WTC11 (cell line): ENCODE data around the gene WNT1. TPM values are rescaled to one million over a fixed set of nuclear protein-coding genes. Genes with fewer than 3 reads are reported as not detected.

ENCODE experiments used
- CBFB ChIP-seq: sonication (generic); formaldehyde crosslinking; IDR thresholded peaks from 2 replicates; pipeline ENCODE4 v1.8.1; 2022; ENCODE audit warnings: mild to moderate bottlenecking, low read depth, missing genetic modification reagents
- EMX1 ChIP-seq: fragments of 250-450 bp; sonication (Bioruptor Pico); IDR thresholded peaks from 2 replicates; pipeline ENCODE4 v1.8.0; 2021; ENCODE audit warnings: mild to moderate bottlenecking
- HMGA2 ChIP-seq: fragments of 250-450 bp; sonication (Bioruptor Pico); IDR thresholded peaks from 2 replicates; pipeline ENCODE4 v1.4.0; 2021; ENCODE audit warnings: mild to moderate bottlenecking, moderate library complexity
- JAZF1 ChIP-seq: fragments of 250-450 bp; sonication (Bioruptor Pico); IDR thresholded peaks from 2 replicates; pipeline ENCODE4 v1.9.0; 2021; ENCODE audit warnings: moderate library complexity, mild to moderate bottlenecking, inconsistent platforms
- NFATC4 ChIP-seq: fragments of 250-450 bp; sonication (Bioruptor Pico); IDR thresholded peaks from 2 replicates; pipeline ENCODE4 v1.9.0; 2021; ENCODE audit warnings: mild to moderate bottlenecking
- TP53 ChIP-seq: sonication (generic); formaldehyde crosslinking; IDR thresholded peaks from 2 replicates; pipeline ENCODE4 v1.8.1; 2023; ENCODE audit warnings: mild to moderate bottlenecking, missing genetic modification reagents
- ZBTB21 ChIP-seq: sonication (generic); formaldehyde crosslinking; IDR thresholded peaks from 2 replicates; pipeline ENCODE4 v1.8.1; 2023; ENCODE audit warnings: mild to moderate bottlenecking, missing genetic modification reagents, borderline replicate concordance
- ZNF138 ChIP-seq: sonication (generic); formaldehyde crosslinking; conservative IDR thresholded peaks from 2 replicates; pipeline ENCODE4 v1.8.1; 2022; ENCODE audit warnings: mild to moderate bottlenecking, moderate library complexity, missing genetic modification reagents
- ZNF219 ChIP-seq: sonication (generic); formaldehyde crosslinking; IDR thresholded peaks from 2 replicates; pipeline ENCODE4 v1.8.0; 2023; ENCODE audit warnings: missing genetic modification reagents, mild to moderate bottlenecking, borderline replicate concordance
- ZNF396 ChIP-seq: fragments of 250-450 bp; sonication (Bioruptor Pico); IDR thresholded peaks from 2 replicates; pipeline ENCODE4 v1.8.0; 2021; ENCODE audit warnings: mild to moderate bottlenecking, moderate library complexity, borderline replicate concordance
- total RNA-seq: library from RNA; stranded (reverse); gene quantifications from 3 replicates; pipeline ENCODE4 v1.2.3, GENCODE V29; 2021
- TF ChIP-seq, protein P1 (sequence below): fragments of 250-450 bp; sonication (Bioruptor Pico); IDR thresholded peaks from 2 replicates; pipeline ENCODE4 v1.9.0; 2021; ENCODE audit warnings: mild to moderate bottlenecking
- TF ChIP-seq, protein P2 (sequence below): sonication (generic); formaldehyde crosslinking; IDR thresholded peaks from 2 replicates; pipeline ENCODE4 v1.8.1; 2022; ENCODE audit warnings: low read depth, mild to moderate bottlenecking, moderate library complexity, missing genetic modification reagents, borderline replicate concordance
- TF ChIP-seq, protein P3 (sequence below): sonication (generic); formaldehyde crosslinking; IDR thresholded peaks from 2 replicates; pipeline ENCODE4 v1.8.0; 2022; ENCODE audit warnings: mild to moderate bottlenecking, missing genetic modification reagents
- TF ChIP-seq, protein P4 (sequence below): sonication (generic); formaldehyde crosslinking; IDR thresholded peaks from 2 replicates; pipeline ENCODE4 v1.8.0; 2023; ENCODE audit warnings: missing genetic modification reagents
- TF ChIP-seq, protein P5 (sequence below): sonication (generic); formaldehyde crosslinking; IDR thresholded peaks from 2 replicates; pipeline ENCODE4 v1.8.0; 2023; ENCODE audit warnings: missing genetic modification reagents, mild to moderate bottlenecking, borderline replicate concordance
- TF ChIP-seq, protein P6 (sequence below): sonication (generic); formaldehyde crosslinking; IDR thresholded peaks from 2 replicates; pipeline ENCODE4 v1.8.1; 2023; ENCODE audit warnings: mild to moderate bottlenecking, moderate library complexity, missing genetic modification reagents
- TF ChIP-seq, protein P7 (sequence below): sonication (generic); formaldehyde crosslinking; IDR thresholded peaks from 2 replicates; pipeline ENCODE4 v1.8.0; 2023; ENCODE audit warnings: mild to moderate bottlenecking, missing genetic modification reagents
- TF ChIP-seq, protein P8 (sequence below): sonication (generic); formaldehyde crosslinking; IDR thresholded peaks from 2 replicates; pipeline ENCODE4 v1.8.1; 2023; ENCODE audit warnings: mild to moderate bottlenecking, missing genetic modification reagents
- TF ChIP-seq, protein P9 (sequence below): fragments of 250-450 bp; sonication (Bioruptor Pico); IDR thresholded peaks from 2 replicates; pipeline ENCODE4 v1.8.0; 2021; ENCODE audit warnings: mild to moderate bottlenecking

Gene WNT1
- total RNA-seq, 1 experiment from 2014 or later, result not detected

DNA sequence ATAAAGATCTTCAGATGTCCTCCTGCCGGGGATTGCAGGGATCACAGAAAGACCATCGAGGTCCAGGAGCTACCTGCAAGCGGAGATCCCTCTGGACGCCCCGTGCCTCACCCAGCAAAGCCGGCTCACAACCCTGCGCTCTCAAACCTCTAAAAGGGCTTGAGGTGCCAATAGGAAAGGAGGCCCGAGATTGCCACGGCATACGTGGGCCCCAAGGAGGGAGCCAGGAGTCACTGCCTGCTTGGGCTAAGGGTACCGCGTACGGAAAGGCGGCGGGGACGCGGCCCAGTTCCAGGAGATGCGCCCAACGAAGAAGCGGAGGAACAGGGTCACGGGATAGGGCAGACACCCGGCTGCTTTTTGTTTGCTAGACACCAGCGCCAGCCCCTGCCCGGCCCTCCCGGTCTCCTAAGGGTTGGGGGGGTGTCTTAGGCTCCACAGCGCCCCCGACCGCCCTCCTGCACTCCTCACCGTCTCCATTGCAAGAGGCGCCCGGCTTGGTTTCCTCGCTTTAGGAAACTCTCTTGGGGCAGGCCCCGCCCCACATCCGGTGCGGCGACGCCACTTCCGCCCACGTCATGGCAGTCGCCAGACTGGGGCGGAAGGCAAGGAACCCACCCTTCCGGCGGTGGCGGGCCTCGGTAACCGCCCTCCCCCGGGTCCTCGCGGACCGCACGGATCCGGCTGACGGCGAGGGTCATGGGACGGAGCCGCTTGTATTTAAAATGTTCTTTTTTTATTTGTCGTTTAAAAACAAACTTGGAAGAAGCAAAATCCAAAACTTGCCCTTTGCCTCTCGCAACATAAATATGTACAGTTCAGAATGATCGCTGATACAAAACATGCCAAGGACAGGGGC lies 40.4 kb downstream of the WNT1 start, which contains the start of gene PRKAG1 (continued):
- TF ChIP-seq, protein P1, sequence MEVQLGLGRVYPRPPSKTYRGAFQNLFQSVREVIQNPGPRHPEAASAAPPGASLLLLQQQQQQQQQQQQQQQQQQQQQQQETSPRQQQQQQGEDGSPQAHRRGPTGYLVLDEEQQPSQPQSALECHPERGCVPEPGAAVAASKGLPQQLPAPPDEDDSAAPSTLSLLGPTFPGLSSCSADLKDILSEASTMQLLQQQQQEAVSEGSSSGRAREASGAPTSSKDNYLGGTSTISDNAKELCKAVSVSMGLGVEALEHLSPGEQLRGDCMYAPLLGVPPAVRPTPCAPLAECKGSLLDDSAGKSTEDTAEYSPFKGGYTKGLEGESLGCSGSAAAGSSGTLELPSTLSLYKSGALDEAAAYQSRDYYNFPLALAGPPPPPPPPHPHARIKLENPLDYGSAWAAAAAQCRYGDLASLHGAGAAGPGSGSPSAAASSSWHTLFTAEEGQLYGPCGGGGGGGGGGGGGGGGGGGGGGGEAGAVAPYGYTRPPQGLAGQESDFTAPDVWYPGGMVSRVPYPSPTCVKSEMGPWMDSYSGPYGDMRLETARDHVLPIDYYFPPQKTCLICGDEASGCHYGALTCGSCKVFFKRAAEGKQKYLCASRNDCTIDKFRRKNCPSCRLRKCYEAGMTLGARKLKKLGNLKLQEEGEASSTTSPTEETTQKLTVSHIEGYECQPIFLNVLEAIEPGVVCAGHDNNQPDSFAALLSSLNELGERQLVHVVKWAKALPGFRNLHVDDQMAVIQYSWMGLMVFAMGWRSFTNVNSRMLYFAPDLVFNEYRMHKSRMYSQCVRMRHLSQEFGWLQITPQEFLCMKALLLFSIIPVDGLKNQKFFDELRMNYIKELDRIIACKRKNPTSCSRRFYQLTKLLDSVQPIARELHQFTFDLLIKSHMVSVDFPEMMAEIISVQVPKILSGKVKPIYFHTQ, result no peak
- TF ChIP-seq, protein P2, sequence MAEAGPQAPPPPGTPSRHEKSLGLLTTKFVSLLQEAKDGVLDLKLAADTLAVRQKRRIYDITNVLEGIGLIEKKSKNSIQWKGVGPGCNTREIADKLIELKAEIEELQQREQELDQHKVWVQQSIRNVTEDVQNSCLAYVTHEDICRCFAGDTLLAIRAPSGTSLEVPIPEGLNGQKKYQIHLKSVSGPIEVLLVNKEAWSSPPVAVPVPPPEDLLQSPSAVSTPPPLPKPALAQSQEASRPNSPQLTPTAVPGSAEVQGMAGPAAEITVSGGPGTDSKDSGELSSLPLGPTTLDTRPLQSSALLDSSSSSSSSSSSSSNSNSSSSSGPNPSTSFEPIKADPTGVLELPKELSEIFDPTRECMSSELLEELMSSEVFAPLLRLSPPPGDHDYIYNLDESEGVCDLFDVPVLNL (CRISPR knock-in tag), result no peak
- TF ChIP-seq, protein P3, sequence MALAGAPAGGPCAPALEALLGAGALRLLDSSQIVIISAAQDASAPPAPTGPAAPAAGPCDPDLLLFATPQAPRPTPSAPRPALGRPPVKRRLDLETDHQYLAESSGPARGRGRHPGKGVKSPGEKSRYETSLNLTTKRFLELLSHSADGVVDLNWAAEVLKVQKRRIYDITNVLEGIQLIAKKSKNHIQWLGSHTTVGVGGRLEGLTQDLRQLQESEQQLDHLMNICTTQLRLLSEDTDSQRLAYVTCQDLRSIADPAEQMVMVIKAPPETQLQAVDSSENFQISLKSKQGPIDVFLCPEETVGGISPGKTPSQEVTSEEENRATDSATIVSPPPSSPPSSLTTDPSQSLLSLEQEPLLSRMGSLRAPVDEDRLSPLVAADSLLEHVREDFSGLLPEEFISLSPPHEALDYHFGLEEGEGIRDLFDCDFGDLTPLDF (CRISPR knock-in tag), result peak; percentile 79; the same call in 1 of the 2 replicates
- TF ChIP-seq TP53 (CRISPR knock-in tag) (peak; percentile 84; the same call in 1 of the 2 replicates), EMX1 (CRISPR knock-in tag) (0 out of 2 replicates have a peak, but pooled peaks have one; percentile 28), ZNF396 (CRISPR knock-in tag) (no peak), HMGA2 (CRISPR knock-in tag) (no peak), NFATC4 (CRISPR knock-in tag) (peak; percentile 30; the same call in 1 of the 2 replicates), ZNF219 (no peak), JAZF1 (CRISPR knock-in tag) (no peak), ZNF138 (no peak; the same call in 1 of the 2 replicates), ZBTB21 (peak; percentile 95), CBFB (CRISPR knock-in tag) (0 out of 2 replicates have a peak, but pooled peaks have one; percentile 76)
- TF ChIP-seq, protein P4, sequence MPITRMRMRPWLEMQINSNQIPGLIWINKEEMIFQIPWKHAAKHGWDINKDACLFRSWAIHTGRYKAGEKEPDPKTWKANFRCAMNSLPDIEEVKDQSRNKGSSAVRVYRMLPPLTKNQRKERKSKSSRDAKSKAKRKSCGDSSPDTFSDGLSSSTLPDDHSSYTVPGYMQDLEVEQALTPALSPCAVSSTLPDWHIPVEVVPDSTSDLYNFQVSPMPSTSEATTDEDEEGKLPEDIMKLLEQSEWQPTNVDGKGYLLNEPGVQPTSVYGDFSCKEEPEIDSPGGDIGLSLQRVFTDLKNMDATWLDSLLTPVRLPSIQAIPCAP, result no peak
- TF ChIP-seq, protein P5, sequence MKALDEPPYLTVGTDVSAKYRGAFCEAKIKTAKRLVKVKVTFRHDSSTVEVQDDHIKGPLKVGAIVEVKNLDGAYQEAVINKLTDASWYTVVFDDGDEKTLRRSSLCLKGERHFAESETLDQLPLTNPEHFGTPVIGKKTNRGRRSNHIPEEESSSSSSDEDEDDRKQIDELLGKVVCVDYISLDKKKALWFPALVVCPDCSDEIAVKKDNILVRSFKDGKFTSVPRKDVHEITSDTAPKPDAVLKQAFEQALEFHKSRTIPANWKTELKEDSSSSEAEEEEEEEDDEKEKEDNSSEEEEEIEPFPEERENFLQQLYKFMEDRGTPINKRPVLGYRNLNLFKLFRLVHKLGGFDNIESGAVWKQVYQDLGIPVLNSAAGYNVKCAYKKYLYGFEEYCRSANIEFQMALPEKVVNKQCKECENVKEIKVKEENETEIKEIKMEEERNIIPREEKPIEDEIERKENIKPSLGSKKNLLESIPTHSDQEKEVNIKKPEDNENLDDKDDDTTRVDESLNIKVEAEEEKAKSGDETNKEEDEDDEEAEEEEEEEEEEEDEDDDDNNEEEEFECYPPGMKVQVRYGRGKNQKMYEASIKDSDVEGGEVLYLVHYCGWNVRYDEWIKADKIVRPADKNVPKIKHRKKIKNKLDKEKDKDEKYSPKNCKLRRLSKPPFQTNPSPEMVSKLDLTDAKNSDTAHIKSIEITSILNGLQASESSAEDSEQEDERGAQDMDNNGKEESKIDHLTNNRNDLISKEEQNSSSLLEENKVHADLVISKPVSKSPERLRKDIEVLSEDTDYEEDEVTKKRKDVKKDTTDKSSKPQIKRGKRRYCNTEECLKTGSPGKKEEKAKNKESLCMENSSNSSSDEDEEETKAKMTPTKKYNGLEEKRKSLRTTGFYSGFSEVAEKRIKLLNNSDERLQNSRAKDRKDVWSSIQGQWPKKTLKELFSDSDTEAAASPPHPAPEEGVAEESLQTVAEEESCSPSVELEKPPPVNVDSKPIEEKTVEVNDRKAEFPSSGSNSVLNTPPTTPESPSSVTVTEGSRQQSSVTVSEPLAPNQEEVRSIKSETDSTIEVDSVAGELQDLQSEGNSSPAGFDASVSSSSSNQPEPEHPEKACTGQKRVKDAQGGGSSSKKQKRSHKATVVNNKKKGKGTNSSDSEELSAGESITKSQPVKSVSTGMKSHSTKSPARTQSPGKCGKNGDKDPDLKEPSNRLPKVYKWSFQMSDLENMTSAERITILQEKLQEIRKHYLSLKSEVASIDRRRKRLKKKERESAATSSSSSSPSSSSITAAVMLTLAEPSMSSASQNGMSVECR (CRISPR knock-in tag), result peak; percentile 62; the same call in 1 of the 2 replicates
- TF ChIP-seq, protein P6, sequence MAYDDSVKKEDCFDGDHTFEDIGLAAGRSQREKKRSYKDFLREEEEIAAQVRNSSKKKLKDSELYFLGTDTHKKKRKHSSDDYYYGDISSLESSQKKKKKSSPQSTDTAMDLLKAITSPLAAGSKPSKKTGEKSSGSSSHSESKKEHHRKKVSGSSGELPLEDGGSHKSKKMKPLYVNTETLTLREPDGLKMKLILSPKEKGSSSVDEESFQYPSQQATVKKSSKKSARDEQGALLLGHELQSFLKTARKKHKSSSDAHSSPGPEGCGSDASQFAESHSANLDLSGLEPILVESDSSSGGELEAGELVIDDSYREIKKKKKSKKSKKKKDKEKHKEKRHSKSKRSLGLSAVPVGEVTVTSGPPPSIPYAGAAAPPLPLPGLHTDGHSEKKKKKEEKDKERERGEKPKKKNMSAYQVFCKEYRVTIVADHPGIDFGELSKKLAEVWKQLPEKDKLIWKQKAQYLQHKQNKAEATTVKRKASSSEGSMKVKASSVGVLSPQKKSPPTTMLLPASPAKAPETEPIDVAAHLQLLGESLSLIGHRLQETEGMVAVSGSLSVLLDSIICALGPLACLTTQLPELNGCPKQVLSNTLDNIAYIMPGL (CRISPR knock-in tag), result 0 out of 2 replicates have a peak, but pooled peaks have one; percentile 42
- TF ChIP-seq, protein P7, sequence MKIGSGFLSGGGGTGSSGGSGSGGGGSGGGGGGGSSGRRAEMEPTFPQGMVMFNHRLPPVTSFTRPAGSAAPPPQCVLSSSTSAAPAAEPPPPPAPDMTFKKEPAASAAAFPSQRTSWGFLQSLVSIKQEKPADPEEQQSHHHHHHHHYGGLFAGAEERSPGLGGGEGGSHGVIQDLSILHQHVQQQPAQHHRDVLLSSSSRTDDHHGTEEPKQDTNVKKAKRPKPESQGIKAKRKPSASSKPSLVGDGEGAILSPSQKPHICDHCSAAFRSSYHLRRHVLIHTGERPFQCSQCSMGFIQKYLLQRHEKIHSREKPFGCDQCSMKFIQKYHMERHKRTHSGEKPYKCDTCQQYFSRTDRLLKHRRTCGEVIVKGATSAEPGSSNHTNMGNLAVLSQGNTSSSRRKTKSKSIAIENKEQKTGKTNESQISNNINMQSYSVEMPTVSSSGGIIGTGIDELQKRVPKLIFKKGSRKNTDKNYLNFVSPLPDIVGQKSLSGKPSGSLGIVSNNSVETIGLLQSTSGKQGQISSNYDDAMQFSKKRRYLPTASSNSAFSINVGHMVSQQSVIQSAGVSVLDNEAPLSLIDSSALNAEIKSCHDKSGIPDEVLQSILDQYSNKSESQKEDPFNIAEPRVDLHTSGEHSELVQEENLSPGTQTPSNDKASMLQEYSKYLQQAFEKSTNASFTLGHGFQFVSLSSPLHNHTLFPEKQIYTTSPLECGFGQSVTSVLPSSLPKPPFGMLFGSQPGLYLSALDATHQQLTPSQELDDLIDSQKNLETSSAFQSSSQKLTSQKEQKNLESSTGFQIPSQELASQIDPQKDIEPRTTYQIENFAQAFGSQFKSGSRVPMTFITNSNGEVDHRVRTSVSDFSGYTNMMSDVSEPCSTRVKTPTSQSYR, result no peak
- TF ChIP-seq, protein P8, sequence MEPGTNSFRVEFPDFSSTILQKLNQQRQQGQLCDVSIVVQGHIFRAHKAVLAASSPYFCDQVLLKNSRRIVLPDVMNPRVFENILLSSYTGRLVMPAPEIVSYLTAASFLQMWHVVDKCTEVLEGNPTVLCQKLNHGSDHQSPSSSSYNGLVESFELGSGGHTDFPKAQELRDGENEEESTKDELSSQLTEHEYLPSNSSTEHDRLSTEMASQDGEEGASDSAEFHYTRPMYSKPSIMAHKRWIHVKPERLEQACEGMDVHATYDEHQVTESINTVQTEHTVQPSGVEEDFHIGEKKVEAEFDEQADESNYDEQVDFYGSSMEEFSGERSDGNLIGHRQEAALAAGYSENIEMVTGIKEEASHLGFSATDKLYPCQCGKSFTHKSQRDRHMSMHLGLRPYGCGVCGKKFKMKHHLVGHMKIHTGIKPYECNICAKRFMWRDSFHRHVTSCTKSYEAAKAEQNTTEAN (CRISPR knock-in tag), result no peak
- TF ChIP-seq, protein P9, sequence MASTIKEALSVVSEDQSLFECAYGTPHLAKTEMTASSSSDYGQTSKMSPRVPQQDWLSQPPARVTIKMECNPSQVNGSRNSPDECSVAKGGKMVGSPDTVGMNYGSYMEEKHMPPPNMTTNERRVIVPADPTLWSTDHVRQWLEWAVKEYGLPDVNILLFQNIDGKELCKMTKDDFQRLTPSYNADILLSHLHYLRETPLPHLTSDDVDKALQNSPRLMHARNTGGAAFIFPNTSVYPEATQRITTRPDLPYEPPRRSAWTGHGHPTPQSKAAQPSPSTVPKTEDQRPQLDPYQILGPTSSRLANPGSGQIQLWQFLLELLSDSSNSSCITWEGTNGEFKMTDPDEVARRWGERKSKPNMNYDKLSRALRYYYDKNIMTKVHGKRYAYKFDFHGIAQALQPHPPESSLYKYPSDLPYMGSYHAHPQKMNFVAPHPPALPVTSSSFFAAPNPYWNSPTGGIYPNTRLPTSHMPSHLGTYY (CRISPR knock-in tag), result no peak
